Hepatocyte (in vitro differentiated cells): ENCODE data around the gene TDRD12.

Experiments
- CTCF ChIP-seq: fragments of 200-600 bp; sonication (generic); IDR thresholded peaks from 2 replicates; pipeline ENCODE4 v1.5.1; 2016; ENCODE audit warnings: antibody characterized with exemption, mild to moderate bottlenecking; ENCODE audit not compliant: poor library complexity
- EZH2phosphoT487 ChIP-seq: fragments of 200-600 bp; sonication (generic); IDR thresholded peaks from one replicate; pipeline ENCODE4 v1.6.1; 2018; ENCODE audit warnings: antibody characterized with exemption, mild to moderate bottlenecking, low read depth, moderate library complexity; ENCODE audit not compliant: unreplicated experiment, severe bottlenecking

- no peak for TF ChIP-seq CTCF
- no peak for TF ChIP-seq EZH2phosphoT487
These were observed 112.0 kb downstream of the TDRD12 start for GRCh38 chr19:32831611-32832010.
